ENCODE results near the gene ABCB9. TPM values are rescaled to one million over a fixed set of nuclear protein-coding genes. Genes with fewer than 3 reads are reported as not detected.

ABCB9 gene
- total RNA-seq, 1 experiment from 2014 or later, result 14.7 TPM

GRCh38 chr12:122951406-122951805 is 14.9 kb downstream of the ABCB9 start:
- H3K4me3 ChIP-seq (replicated peaks in 1 of 2; ENCODE audit: low read depth in 1 of 2, low read length in 2 of 2), result no peak overlapping the region
- intact Hi-C loops (cut with micrococcal nuclease), result loop anchor here (5.0 kb wide), 1 partner anchor 314 kb away; no protein-coding TSS in a partner anchor
- ChIA-PET CTCF (interaction anchor here (1.1 to 3.0 kb wide), 4 partner anchors 14 to 287 kb away, joined by 3 to 17 read pairs (median 4); no protein-coding TSS in a partner anchor), POLR2A (interaction anchor here (0.7 kb wide), 1 partner anchor 172 kb away, joined by 3 read pairs; no protein-coding TSS in a partner anchor), RAD21 (ENCODE audit: low non-redundant PET in 1 of 2, low total read pairs in 2 of 2, uncharacterized antibody in 2 of 2, unreplicated experiment in 2 of 2) (interaction anchor here (1.0 kb wide), 2 partner anchors 53 to 87 kb away, joined by 3 to 4 read pairs; no protein-coding TSS in a partner anchor)
- peak overlapping the region; percentile 32 for H3K9ac ChIP-seq (ENCODE audit: low read length)
- peaks cover 19 to 40% of the 10 kb centered on the region in 2 experiments for H3K4me1 ChIP-seq (ENCODE audit: control insufficient read depth in 1 of 2, insufficient read depth in 2 of 2, low read length in 2 of 2)
- no peak for TF ChIP-seq CTCF (IDR thresholded peaks at IDR 0.05 in 2 of 3, conservative IDR thresholded peaks at IDR 0.05 in 1 of 3; ENCODE audit: borderline replicate concordance in 1 of 3, insufficient read depth in 1 of 3, low read depth in 2 of 3, low read length in 2 of 3)
- peak; percentile 37 for DNase-seq (ENCODE audit: low read depth, low spot score)
- ATAC-seq, result no peak
- H3K27me3 ChIP-seq (ENCODE audit: insufficient read depth, low read length), result no peaks in the 10 kb centered on the region
- no TSS peak for BruUV-seq (replicated peaks)
- H3K36me3 ChIP-seq (ENCODE audit: control insufficient read depth in 1 of 2, insufficient read depth in 2 of 2, low read length in 2 of 2), result no peaks in the 10 kb centered on the region
- no peak overlapping the region for H2AFZ ChIP-seq (ENCODE audit: low read depth, low read length, poor library complexity, severe bottlenecking)
- 0 out of 2 replicates have a peak overlapping the region, but pooled peaks have one; percentile 4 for H3K27ac ChIP-seq (ENCODE audit: low read depth, low read length)
- H3K4me2 ChIP-seq (ENCODE audit: low read length), result peak overlapping the region; percentile 50
- no peaks in the 10 kb centered on the region for H3K9me3 ChIP-seq (ENCODE audit: control insufficient read depth in 1 of 2, insufficient read depth in 1 of 2, low read depth in 1 of 2, low read length in 2 of 2)
- no peaks in the 10 kb centered on the region for H3K79me2 ChIP-seq (ENCODE audit: insufficient read depth, low read length)
- no peaks in the 10 kb centered on the region for H3K9me2 ChIP-seq (ENCODE audit: insufficient read depth)
- no peaks in the 10 kb centered on the region for H4K20me1 ChIP-seq (ENCODE audit: insufficient read depth)

GRCh38 chr12:122949816-122950675 is 16.2 kb downstream of the ABCB9 start:
- DNase-seq (ENCODE audit: low read depth, low spot score) (no peak), ATAC-seq (no peak)
- BruUV-seq (replicated peaks), result no TSS peak
- ChIA-PET POLR2A (no interaction called here), CTCF (interaction anchor here (1.1 to 3.0 kb wide), 6 partner anchors 15 to 288 kb away, joined by 3 to 17 read pairs (median 4); no protein-coding TSS in a partner anchor), RAD21 (ENCODE audit: low non-redundant PET in 1 of 2, low total read pairs in 2 of 2, uncharacterized antibody in 2 of 2, unreplicated experiment in 2 of 2) (interaction anchor here in 1 of 2 experiments (1.0 kb wide), 1 partner anchor 52 kb away, joined by 4 read pairs; no protein-coding TSS in a partner anchor)
- H2AFZ ChIP-seq (ENCODE audit: low read depth, low read length, poor library complexity, severe bottlenecking), result no peak overlapping the region
- no peaks in the 10 kb centered on the region for H3K9me3 ChIP-seq (ENCODE audit: control insufficient read depth in 1 of 2, insufficient read depth in 1 of 2, low read depth in 1 of 2, low read length in 2 of 2)
- H3K4me2 ChIP-seq (ENCODE audit: low read length), result no peak overlapping the region
- no peaks in the 10 kb centered on the region for H3K9me2 ChIP-seq (ENCODE audit: insufficient read depth)
- H3K4me1 ChIP-seq (ENCODE audit: control insufficient read depth in 1 of 2, insufficient read depth in 2 of 2, low read length in 2 of 2), result peaks cover 27 to 53% of the 10 kb centered on the region in 2 experiments
- no peaks in the 10 kb centered on the region for H3K36me3 ChIP-seq (ENCODE audit: control insufficient read depth in 1 of 2, insufficient read depth in 2 of 2, low read length in 2 of 2)
- no peak overlapping the region; the same call in 1 of the 2 replicates for H3K9ac ChIP-seq (ENCODE audit: low read length)
- no peak overlapping the region for H3K4me3 ChIP-seq (replicated peaks in 1 of 2; ENCODE audit: low read depth in 1 of 2, low read length in 2 of 2)
- H3K79me2 ChIP-seq (ENCODE audit: insufficient read depth, low read length), result no peaks in the 10 kb centered on the region
- H3K27me3 ChIP-seq (ENCODE audit: insufficient read depth, low read length), result no peaks in the 10 kb centered on the region
- intact Hi-C loops (cut with micrococcal nuclease), result loop anchor here (5.0 kb wide), 1 partner anchor 313 kb away; no protein-coding TSS in a partner anchor
- H3K27ac ChIP-seq (ENCODE audit: low read depth, low read length), result no peak overlapping the region
- H4K20me1 ChIP-seq (ENCODE audit: insufficient read depth), result no peaks in the 10 kb centered on the region
- TF ChIP-seq ZFX (IDR thresholded peaks at IDR 0.05), result no peak

All from HCT116 (cell line).